Frontal cortex (tissue), 4 donors: ENCODE results near the gene SLC1A4. TPM values are rescaled to one million over a fixed set of nuclear protein-coding genes. Genes with fewer than 3 reads are reported as not detected.

ENCODE experiments used
- DNase-seq, 2 donors: peaks; one replicate each; pipeline ENCODE4 v3.0.0; 2012; ENCODE audit warnings: low spot score in 2 of 2
- FAIRE-seq: peaks from 2 replicates; lab custom pipeline; 2012; peaks lifted over from hg19 to GRCh38; lab: Jason Lieb, UNC
- total RNA-seq: library from RNA; depleted of rRNA; stranded (reverse); fragments of >200 nt; gene quantifications from one replicate; pipeline ENCODE4 v1.2.3, GENCODE V29; 2014
- donor health status: control.
- donor health status: control.
- donor health status: control.

The SLC1A4 gene
- total RNA-seq, 1 donor from 2014 or later: 55.0 TPM

DNA sequence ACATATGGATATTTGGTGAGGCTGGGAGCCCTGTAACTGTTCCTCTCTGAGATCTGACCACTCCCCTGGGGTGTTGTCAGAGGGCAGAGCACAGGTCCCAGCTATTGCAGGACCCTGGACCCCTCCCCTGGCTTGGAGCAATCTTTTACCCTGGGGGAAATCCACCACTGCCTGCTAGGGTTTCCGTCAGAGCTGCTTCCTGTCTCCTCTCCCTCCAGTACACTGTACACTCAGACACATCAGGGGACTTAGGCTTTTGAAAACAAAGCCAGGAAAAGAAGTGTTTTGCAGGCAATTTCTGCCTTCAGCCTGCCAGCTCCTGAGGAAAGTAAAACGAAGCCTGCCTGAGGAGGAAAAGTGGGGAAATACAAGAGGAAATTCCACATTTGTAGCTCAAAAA lies 53.8 kb downstream of the SLC1A4 start:
- FAIRE-seq: no peak
- no peak for DNase-seq

DNA sequence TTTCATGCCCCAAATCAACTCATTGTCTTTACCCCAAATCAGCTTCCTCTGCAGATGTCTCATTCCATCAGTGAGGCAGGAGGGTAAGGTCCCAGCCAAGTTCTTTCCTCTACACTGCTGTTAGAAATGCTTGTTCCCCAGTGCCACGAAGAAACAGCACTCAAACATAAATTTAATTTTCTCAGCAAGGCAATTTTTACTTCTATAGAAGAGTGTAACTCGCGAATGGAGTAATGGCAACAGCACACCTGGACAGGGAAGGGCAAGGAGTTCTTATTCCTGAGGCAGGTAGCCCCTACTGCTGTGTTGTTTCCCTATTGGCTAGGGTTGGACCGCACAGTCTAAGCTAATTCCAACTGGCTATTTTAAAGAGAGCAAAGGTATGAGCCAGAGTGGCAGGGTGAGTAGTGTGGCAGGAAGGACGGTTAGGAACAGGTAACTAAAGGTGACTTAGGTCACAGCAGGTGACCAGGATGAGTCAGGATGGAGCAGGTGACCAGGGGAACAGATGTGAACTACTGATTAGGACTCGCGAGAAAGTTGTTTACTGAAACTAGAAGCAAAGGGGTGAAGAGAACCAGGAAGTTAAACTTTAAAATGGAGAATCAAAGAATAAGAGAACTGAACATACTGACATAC lies 55.0 kb downstream of the SLC1A4 start:
- DNase-seq: no peak
- FAIRE-seq: no peak

DNA sequence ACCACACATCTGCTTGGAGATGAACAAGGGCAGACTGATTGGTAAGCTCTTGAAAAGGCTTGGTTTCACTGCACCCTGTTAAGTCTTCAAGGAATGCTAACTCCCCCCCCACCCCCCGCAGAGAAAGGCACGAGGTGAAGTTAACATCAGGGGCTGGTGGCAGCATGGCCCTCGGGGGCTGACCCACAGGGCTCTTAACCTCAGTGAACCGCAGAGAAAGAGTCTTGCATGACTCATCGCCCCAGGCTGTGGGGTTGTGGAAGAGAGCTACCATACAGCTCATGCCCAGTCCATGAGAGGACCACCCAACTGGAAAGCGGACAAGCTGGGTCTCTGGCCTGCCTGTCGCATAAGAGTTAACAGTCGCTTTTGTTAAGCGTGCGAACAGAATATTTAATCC lies 56.5 kb downstream of the SLC1A4 start:
- no peak for FAIRE-seq
- no peak for DNase-seq

DNA sequence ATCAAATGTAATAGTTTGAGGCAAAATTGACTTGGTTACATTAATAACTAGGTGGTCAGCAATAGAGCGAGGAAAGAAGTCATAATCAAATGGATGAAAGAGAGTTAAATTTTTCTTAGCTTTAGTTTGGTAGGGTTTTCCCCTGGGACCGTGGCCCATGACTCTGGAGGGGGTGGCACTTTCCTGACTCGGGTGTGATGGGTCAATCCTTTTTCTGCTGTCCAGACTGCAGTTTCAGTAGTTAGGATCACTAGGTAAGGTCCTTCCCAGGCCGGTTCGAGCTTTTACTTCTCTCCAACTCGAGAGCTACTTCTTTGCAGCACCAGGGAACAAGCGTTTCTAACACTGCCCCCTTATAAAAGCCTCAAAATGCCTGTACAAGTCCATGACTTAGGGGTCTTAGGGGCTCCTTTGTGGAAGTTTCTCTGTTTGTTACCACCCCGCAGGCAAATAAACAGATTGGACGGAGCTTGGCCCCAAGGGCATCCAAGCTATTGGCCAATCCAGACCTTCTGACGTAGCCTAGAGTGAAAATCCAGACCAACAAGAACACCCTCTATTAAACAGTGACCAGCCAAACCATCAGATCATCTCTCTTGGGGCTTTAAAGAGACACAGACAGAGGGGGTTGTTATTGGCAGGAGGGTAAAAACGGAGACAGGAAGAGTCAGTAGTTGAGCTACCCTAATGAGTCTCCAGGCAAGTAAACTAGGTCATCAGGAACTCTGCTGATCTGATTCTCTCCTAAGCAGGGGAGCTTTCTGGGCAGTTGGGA lies 57.6 kb downstream of the SLC1A4 start:
- no peak for FAIRE-seq

DNA sequence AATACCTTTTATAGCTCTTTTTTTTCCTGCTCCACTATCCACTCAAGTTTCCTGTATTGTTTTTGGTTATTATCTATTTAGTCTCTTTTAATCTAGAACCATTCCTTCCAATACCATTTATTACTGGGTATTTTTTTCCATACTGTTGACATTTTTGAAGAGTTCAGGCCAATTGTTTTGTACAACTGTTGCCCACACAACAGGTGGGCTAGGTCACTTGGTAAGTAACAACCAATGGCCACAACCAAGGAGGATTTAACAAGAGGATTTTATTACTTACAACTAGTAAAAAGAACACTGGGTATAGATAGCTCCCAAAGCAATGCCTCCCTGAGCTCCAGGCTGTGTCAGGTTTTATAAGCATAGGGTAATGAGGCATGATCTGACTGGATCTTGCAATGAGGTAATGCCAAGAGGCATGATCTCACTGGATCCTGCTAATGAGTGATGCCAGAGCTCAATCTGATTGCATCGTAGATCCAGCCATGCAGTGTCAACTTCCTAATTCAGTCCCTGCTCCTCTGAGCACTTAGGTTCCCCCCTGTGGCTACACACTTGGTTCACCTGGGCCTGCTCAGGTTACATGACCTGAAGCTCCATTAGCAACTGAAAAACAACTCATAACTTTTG lies 59.9 kb downstream of the SLC1A4 start:
- no peak for FAIRE-seq
- no peak for DNase-seq

More for the DNA sequence above, 57.6 kb downstream of the SLC1A4 start:
- no peak for DNase-seq

DNA sequence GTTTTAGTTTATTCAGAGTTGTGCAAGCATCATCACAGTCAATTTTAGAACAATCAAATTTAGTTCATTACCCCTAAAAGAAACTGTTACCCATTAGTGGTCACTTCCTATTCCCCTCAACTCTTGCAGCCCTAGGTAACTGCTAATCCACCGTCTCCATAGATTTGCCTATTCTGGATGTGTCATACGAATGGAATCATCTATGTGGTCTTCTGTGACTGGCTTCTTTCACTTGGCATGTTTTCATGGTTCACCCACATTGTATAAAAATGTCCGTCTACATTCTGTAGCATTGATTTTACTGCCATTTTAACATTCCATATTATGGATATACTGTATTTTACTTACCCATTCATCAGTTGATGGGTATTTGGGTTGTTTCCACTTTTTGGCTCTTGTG lies 61.7 kb downstream of the SLC1A4 start:
- FAIRE-seq: no peak

DNA sequence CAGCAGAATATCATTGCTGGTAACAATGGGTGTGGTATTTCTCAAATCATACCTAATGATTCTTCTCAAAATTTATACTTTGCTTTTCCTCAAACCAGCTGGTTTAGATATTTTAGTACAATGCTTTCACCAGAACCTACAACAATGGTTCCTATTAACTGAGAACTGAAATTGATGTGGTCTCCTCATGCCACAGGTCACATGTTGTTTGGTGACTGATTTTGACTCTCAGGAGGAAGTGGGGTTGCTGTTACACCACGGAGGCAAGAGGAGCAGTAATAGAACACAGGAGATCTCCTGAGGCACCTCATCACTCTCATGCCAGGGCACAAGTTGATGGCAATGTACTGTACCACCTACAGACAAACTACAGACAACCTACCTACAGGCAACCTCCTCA lies 64.0 kb downstream of the SLC1A4 start:
- FAIRE-seq (no peak), DNase-seq (no peak)

More for the DNA sequence above, 61.7 kb downstream of the SLC1A4 start:
- DNase-seq: no peak

DNA sequence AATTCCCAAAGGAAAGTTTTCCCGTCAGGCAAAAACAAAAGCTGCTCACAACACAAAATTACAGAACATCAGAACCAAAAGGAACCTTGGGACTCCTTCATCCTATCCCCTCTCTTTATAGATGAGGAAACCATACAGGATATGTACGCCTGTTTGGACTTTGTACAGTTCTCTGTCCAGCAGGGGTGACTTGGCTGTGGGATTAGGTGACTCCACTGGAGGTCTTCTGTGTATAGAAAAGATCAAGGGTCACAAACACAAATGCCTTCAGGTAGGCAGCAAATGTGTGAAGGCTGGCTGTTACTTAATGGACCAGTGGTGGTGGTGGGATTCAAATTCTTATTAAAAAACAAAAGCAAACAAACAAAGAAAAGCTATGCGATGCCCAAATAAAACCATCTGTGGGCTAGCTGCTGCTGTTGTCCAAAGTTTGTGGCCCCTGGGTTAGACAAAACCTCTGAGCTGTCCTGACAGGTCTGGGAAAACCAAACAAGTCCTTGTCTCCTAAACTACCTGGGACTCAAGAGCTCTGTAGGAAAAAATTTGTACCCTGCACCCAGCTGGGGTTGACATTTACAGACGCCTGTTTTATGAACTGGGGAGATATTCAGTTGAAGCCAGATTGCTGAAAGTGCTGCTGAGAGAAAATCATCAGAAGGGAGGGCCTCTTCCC lies 65.7 kb downstream of the SLC1A4 start:
- DNase-seq (no peak), FAIRE-seq (no peak)

DNA sequence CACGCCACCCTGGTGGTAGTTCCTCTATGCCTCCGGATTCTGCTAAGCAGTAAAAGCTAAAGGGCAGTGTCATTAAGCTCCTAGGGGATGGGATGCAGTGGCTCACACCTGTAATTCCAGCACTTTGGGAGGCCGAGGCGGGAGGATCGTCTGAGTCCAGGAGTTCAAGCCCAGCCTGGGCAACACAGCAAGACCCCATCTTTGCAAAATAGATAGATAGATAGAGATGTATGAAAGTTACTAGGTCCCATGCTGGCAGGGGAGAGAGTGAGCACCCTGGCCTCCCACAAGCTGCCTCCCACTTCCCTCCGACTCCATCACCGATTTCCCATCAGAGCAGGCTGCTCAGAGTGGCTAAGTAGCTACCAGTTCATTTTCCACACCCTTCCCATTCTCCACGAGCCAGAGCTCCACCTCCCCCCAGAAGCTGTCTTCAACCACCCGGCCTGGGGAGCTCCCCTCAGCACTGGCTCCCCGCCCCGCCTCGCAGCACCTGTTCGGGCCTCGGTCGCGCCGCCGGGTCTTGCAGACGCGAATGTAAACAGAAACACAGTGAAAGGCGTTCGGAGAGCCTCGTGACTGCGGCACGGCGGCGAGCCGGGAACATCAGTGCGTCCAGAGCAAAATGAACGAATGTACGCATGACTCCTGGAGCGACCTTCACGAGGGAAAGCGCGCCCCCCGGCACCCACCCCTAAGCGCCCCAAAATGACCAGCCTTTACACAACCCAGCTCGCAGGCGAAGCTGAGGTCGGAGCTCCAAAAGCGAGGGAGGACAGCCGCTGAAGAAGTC lies 66.4 kb downstream of the SLC1A4 start:
- FAIRE-seq (no peak), DNase-seq (peak in 1 of 2 donors; percentile 38)

DNA sequence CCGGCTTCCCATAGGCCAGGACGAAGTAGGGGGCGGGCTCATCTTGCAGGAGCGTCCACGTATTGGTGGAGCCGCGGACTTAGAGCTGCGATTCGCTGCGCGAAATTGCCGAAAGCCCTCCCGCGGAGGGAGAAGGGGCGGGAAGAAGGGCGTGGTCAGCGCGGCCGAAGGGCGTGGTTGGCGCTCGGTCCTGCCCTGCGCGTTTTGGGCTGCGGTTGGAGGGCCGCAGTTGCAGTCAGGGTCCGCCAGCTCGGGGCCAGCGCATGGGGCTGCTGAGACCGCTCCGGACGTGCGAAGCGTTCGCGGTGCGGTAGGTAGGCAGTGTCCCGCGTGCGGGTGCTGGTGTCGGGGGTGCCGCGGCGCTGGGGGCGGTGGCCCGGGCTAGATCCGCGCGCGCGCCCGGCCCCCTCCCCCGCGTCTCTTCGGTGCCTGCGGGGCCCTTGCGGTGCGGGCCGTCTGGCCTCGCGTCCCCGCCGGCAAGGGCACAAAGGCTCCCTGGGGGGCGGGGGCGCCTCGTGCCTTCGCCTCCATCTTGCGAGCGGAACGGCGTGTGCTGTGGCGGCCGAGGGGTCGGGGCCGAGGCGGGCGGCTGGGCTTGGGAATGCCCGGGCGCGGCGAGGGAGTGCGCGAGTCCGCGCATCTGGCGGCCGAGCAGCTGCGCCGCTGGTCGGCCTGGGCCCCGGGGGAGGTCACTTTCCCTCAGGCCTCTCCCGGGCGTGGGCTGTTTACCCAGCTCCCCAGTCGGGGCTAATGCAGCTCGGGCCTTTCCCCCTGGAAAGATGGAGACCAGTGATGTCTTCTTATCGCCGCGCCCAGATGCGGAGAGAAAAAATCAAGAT lies 67.2 kb downstream of the SLC1A4 start, which contains the start of gene CEP68:
Gene CEP68 (plus strand): TSS at position 202 of the 839 bp plus-strand sequence. CDS start 13,029 bp downstream, outside the sequence.
- peak; percentile 70 for FAIRE-seq
- DNase-seq: peak; percentile 96 to 97

DNA sequence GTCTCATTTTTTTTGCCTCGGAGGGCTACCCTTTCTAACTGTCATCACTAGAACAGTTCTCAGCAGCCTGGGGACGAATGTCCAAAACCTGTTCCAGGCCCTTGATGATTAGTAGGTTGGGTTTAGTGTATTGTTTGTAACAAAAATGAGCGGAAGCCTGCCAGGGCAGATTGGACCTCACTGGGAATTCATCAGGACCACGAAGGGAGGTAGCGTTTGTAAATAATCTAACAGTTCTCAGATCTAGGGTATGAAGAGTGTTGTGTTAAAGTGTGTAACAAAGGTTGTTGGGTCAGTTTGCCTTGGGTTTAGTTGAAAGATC lies 67.8 kb downstream of the SLC1A4 start:
- DNase-seq (no peak), FAIRE-seq (no peak)

DNA sequence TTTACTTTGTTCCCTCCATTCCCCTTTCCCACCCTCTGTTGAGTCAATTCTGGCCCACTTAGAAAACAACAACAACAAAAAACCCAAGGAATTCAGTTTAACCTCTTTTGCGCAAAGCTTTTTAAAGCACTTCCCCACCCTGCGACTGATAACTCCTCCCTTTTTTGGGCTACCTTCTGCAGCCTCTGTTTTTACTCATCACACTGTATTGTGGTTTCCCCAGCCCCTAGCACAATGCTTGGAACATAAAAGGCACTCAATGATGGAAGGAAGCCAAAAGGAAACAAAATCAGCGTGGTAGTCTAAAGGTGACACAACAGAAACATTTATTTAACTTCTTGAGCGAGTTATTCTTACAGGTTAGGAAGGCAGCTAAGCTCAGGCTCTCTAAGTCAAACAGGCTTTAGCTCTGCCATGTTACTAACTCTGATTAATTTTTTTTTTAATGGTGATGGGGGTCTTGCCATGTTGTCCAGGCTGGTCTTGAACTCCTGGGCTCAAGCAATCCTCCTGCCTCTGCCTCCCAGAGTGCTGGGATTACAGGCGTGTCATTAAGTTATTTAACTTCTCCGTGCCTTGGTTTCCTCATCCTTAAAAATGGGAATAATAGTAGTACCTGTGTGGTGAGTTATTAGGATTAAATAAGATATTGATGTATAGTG lies 68.3 kb downstream of the SLC1A4 start:
- DNase-seq: peak in 1 of 2 donors; percentile 21

DNA sequence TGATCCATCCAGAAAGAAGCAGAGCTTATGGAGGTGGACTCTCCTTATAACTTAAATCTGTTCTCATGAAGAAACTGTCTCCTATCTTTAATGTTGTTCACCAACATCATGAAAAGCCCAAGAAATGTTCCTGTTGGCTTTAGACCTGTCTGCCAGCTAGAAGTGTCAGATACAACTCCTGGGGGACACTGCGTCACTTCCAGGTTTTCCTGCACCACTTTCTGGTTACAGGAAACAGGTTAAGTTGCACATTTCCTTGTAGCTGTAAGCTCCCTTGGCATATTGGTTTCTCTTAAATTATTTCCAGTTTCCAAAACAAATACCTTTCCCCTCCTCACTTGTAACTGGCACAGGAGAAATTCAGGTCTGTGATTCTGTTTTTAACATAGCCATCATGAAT lies 69.9 kb downstream of the SLC1A4 start:
- FAIRE-seq: no peak
- DNase-seq: no peak

More for the DNA sequence above, 68.3 kb downstream of the SLC1A4 start:
- no peak for FAIRE-seq

DNA sequence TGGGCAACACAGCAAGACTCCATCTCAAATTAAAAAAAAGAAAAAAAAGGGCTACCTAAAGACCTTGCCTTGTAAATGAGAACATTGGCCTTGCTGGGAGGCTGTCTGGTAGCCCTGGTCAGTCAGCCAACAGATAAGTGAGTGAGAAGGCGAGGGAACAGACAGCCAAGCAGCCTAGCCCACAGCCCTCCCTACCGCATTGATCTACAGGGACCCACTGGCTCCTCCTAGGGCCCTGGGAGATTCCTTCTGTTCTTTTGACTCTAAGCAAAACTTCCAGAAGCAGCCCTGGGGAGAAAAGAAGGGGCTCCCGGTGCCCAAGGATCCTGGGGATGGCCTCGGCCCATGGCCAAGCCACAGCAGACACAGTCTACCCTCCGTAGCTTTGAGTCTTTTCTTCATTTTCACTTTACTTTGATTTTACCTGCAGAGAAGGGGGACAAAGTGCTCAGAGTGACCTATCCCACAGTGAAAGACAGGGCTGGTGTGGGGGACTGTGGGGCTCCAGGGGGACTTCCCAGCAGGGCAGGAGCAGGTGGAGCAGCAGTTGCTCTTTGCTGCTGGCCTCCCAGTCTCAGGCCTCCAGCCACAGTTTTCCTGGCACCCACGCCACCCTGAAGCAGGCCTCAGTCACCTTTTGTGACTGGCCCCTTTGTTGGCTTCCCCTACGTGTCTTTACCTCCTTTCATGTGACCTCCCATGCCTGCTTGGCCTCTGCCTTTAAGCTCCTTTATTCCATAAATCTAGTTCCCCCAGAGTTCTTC lies 72.1 kb downstream of the SLC1A4 start:
- no peak for DNase-seq
- FAIRE-seq: no peak

DNA sequence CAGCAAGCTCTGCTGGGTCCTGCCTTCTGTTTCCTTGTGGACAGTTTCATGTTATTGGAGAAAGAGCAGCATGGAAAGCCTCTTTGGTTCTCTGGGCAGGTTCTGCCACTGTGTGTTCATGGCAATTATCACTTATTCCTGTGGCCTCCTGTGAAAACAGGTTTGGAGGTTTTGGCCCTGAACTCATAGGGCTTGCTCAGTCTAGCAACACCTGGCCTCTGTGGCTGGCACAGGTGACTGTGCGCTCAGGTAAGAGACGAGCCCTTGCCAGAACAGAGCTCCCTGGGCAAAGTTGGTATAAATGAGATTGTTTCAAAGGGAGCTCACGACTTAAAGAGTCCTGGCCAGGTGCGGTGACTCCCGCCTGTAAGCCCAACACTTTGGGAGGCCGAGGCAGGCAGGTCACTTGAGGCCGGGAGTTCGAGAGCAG lies 72.7 kb downstream of the SLC1A4 start:
- no peak for FAIRE-seq

DNA sequence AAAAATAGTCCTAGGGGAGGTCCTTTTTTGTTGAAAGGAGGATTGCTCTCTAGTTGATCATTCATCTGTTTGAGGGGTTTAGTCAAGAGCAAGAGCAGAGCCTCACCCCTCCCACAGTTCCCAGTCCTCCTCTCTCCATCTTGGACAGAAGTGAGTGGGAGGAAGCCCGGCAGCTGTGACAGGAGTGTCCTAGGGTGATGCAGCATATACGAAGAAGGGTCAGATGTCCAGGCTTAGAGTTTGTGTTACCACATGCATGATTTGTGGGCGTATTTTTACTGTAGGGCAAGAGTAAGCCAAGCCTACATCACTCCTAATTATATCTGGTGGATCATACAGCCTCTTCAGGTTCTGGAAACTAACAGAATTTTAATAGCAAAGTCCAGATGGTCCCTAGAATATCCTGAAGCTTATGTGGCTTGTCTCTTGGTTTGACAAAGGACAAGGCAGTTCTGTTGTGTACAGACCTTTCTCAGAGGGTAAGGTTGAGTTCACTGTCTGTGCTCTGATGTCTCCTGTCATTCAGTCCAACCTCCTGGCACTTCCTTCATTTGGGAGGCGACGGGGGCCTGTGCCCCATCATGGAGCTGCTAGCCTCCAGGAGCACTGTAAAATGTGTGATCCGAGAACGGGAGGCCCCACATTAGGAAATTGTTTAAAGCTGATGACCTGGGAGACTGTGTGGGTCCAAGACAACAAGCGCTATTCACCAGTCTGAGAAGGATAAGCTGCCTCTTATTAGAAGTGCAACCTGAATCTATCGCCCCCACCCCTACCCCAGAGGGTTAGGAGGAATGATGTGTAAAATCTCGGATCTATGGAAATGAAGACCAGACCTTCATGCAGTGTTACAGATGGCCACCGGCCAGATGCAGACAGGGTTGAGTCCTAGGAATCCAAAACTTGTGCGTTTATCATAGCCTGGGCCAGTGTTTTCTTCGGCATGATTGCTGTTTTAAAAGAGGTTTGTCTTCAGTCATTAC lies 73.9 kb downstream of the SLC1A4 start:
- DNase-seq: peak in 1 of 2 donors; percentile 40
- no peak for FAIRE-seq

More for the DNA sequence above, 72.7 kb downstream of the SLC1A4 start:
- no peak for DNase-seq
